HepG2 (cell line): ENCODE data around the gene HOXC4. TPM values are rescaled to one million over a fixed set of nuclear protein-coding genes. Genes with fewer than 3 reads are reported as not detected.

ENCODE experiments used
- ATAC-seq: fragments of 200-7000 bp; cut with Tn5 transposase; 3 replicates; pipeline ENCODE4 v1.9.1; 2020; ENCODE audit warnings: mild to moderate bottlenecking, moderate library complexity
- BruUV-seq: library from RNA; stranded (reverse); fragments of 400-500 nt; replicated peaks from 2 replicates; lab custom pipeline; 2021; lab: Mats Ljungman, UMichigan
- CTCF ChIA-PET: fragments of 300-600 bp; formaldehyde crosslinking; extraction: SDS; loops from one replicate; lab custom pipeline; 2021; ENCODE audit warnings: low total read pairs, inconsistent platforms, low intra/inter-chr PET ratio; lab: Yijun Ruan, JAX
- POLR2A ChIA-PET: fragments of 350-600 bp; sonication (Branson Sonifier 250); formaldehyde crosslinking; loops from one replicate; lab custom pipeline; 2020; ENCODE audit warnings: antibody characterized with exemption, inconsistent platforms; lab: Yijun Ruan, JAX
- DNase-seq: peaks from one replicate; pipeline ENCODE4 v3.0.0-alpha.2; 2015; ENCODE audit warnings: low spot score
- FAIRE-seq: peaks from 3 replicates; lab custom pipeline; 2011; peaks lifted over from hg19 to GRCh38; lab: Jason Lieb, UNC
- H2AFZ ChIP-seq: one replicate; pipeline ENCODE4 v1.6.1; 2011; ENCODE audit warnings: low read length, inconsistent platforms
- H3K27ac ChIP-seq: fragments of 300-600 bp; 3 replicates; pipeline ENCODE4 v1.8.0; 2011; ENCODE audit warnings: mixed run types, mild to moderate bottlenecking, mixed read lengths, low read length, inconsistent platforms; ENCODE audit not compliant: insufficient read depth; ENCODE audit errors: extremely low read length
- H3K27me3 ChIP-seq, 2 experiments: fragments of 200-600 bp in 1 of 2; 2 replicates in 1 of 2; 3 replicates in 1 of 2; pipeline versions ENCODE4 v1.6.0 to v1.8.0; 2011; ENCODE audit warnings: low read length in 2 of 2, mild to moderate bottlenecking in 2 of 2, moderate library complexity in 2 of 2, inconsistent platforms in 1 of 2; ENCODE audit not compliant: insufficient read depth in 2 of 2, control insufficient read depth in 1 of 2
- H3K36me3 ChIP-seq, 2 experiments: fragments of 200-600 bp in 1 of 2; replicated peaks in 1 of 2; 2 replicates in 1 of 2; 3 replicates in 1 of 2; pipeline versions ENCODE4 v1.5.1 to v1.8.0; 2011; ENCODE audit warnings: low read length in 2 of 2, inconsistent platforms in 1 of 2; ENCODE audit not compliant: insufficient read depth in 2 of 2, control insufficient read depth in 1 of 2
- H3K4me1 ChIP-seq: 2 replicates; pipeline ENCODE4 v1.5.1; 2012; ENCODE audit warnings: low read length, inconsistent platforms; ENCODE audit not compliant: insufficient read depth
- H3K4me2 ChIP-seq: 2 replicates; pipeline ENCODE4 v1.6.0; 2011; ENCODE audit warnings: low read depth, low read length, inconsistent platforms
- H3K4me3 ChIP-seq, 3 experiments: fragments of 200-600 bp in 1 of 3; sonication (generic), shearing (Covaris generic) in 1 of 3; replicated peaks in 1 of 3; 2 replicates each; pipeline ENCODE4 v1.5.1; 2011 to 2016; ENCODE audit warnings: low read length in 3 of 3, inconsistent platforms in 2 of 3, low read depth in 2 of 3, mild to moderate bottlenecking in 2 of 3, control low read depth in 1 of 3, mixed read lengths in 1 of 3; ENCODE audit not compliant: insufficient read depth in 1 of 3
- H3K79me2 ChIP-seq: one replicate; pipeline ENCODE4 v1.6.1; 2011; ENCODE audit warnings: low read length, inconsistent platforms; ENCODE audit not compliant: insufficient read depth
- H3K9ac ChIP-seq: 2 replicates; pipeline ENCODE4 v1.6.0; 2011; ENCODE audit warnings: mild to moderate bottlenecking, low read depth, low read length, inconsistent platforms; ENCODE audit not compliant: insufficient read depth
- H3K9me3 ChIP-seq: 2 replicates; pipeline ENCODE4 v1.5.1; 2012; ENCODE audit warnings: mild to moderate bottlenecking, low read length
- H4K20me1 ChIP-seq: 2 replicates; pipeline ENCODE4 v1.6.0; 2011; ENCODE audit warnings: inconsistent platforms, mild to moderate bottlenecking, low read length, moderate library complexity; ENCODE audit not compliant: insufficient read depth
- ATAD3A ChIP-seq: sonication (generic); formaldehyde crosslinking; IDR thresholded peaks from 2 replicates; pipeline ENCODE4 v1.4.0; 2020; ENCODE audit warnings: missing genetic modification reagents
- BCL6 ChIP-seq: IDR thresholded peaks from 2 replicates; pipeline ENCODE4 v1.6.1; 2016; ENCODE audit warnings: missing genetic modification reagents, missing compliant biosample characterization
- ETV6 ChIP-seq: sonication (generic); formaldehyde crosslinking; conservative IDR thresholded peaks from 2 replicates; pipeline ENCODE4 v1.4.0; 2020; ENCODE audit warnings: missing genetic modification reagents
- GLI4 ChIP-seq: sonication (generic); formaldehyde crosslinking; IDR thresholded peaks from 2 replicates; pipeline ENCODE4 v1.5.1; 2020; ENCODE audit warnings: missing genetic modification reagents, mild to moderate bottlenecking, moderate library complexity, borderline replicate concordance
- KDM5A ChIP-seq: fragments of 200-600 bp; sonication (generic); IDR thresholded peaks from 2 replicates; pipeline ENCODE4 v1.7.0; 2018; ENCODE audit warnings: antibody characterized with exemption, mild to moderate bottlenecking, low read length, borderline replicate concordance
- MED13 ChIP-seq: sonication (generic); formaldehyde crosslinking; IDR thresholded peaks from 2 replicates; pipeline ENCODE4 v1.5.0; 2020; ENCODE audit warnings: missing genetic modification reagents
- SOX6 ChIP-seq, 2 experiments: fragments of 450-650 bp in 1 of 2; sonication (generic) in 1 of 2; formaldehyde crosslinking in 1 of 2; IDR thresholded peaks; 2 replicates each; pipeline versions ENCODE4 v1.4.0 to v1.6.1; 2017 to 2020; ENCODE audit warnings: antibody characterized with exemption in 1 of 2, mild to moderate bottlenecking in 1 of 2, missing genetic modification reagents in 1 of 2
- ZNF382 ChIP-seq: sonication (generic); formaldehyde crosslinking; IDR thresholded peaks from 2 replicates; pipeline ENCODE4 v1.5.0; 2020; ENCODE audit warnings: missing genetic modification reagents, mild to moderate bottlenecking, borderline replicate concordance
- ZNF510 ChIP-seq: sonication (generic); formaldehyde crosslinking; IDR thresholded peaks from 2 replicates; pipeline ENCODE4 v1.4.0; 2020; ENCODE audit warnings: low read depth, mild to moderate bottlenecking, missing genetic modification reagents
- ZNF552 ChIP-seq: sonication (generic); formaldehyde crosslinking; IDR thresholded peaks from 2 replicates; pipeline ENCODE4 v1.9.0; 2022; ENCODE audit warnings: missing genetic modification reagents, mild to moderate bottlenecking, borderline replicate concordance
- ZNF557 ChIP-seq: sonication (generic); formaldehyde crosslinking; IDR thresholded peaks from 2 replicates; pipeline ENCODE4 v1.4.0; 2020; ENCODE audit warnings: missing genetic modification reagents
- ZNF614 ChIP-seq: IDR thresholded peaks from 2 replicates; pipeline ENCODE4 v1.6.1; 2018; ENCODE audit warnings: missing biosample characterization, missing genetic modification reagents, inconsistent platforms, borderline replicate concordance
- WGBS: methylation state at CpG from one replicate; pipeline ENCODE4 v1.1.6; 2017; ENCODE audit warnings: low lambda C conversion rate; 5-methylcytosine and 5-hydroxymethylcytosine counted together
- in situ Hi-C: cut with HindIII; loops from 2 replicates; pipeline ENCODE4 v1.10.0; 2017; ENCODE audit warnings: low pct_unique_long_range_greater_than_20kb; ENCODE audit not compliant: extremely low pct_ligation_motif_present
- intact Hi-C: fragments of 100-400 bp; cut with micrococcal nuclease; formaldehyde crosslinking; loops from one replicate; pipeline ENCODE4 v1.10.0; 2022; ENCODE audit not compliant: unreplicated experiment
- polyA plus RNA-seq, 8 experiments: library from polyadenylated mRNA; depleted of rRNA in 3 of 8; stranded (reverse) in 7 of 8; unstranded in 1 of 8; fragments of >200 nt; fragmentation: Illumina TruSeq in 4 of 8; extraction: Trizol in 4 of 8; gene quantifications; 2 replicates each; pipeline versions ENCODE4 v1.2.1 to v1.2.3, GENCODE V29; 2011 to 2016; ENCODE audit warnings: low read depth in 4 of 8, missing spikeins in 1 of 8, mixed read lengths in 1 of 8; ENCODE audit not compliant: insufficient read depth in 1 of 8
- total RNA-seq, 5 experiments: library from RNA; depleted of rRNA; stranded (reverse); fragments of >200 nt; fragmentation: Illumina TruSeq; extraction: Trizol; gene quantifications; 2 replicates each; pipeline ENCODE4 v1.2.3, GENCODE V29; 2016; ENCODE audit warnings: low read depth in 1 of 5
- TF ChIP-seq, protein P1 (sequence below): sonication (generic); formaldehyde crosslinking; IDR thresholded peaks from 2 replicates; pipeline ENCODE4 v1.4.0; 2020; ENCODE audit warnings: missing genetic modification reagents; ENCODE audit errors: not compliant biosample characterization
- TF ChIP-seq, protein P2 (sequence below): sonication (generic); formaldehyde crosslinking; IDR thresholded peaks from 2 replicates; pipeline ENCODE4 v1.4.0; 2020; ENCODE audit warnings: missing genetic modification reagents
- TF ChIP-seq, protein P3 (sequence below): sonication (generic); formaldehyde crosslinking; IDR thresholded peaks from 2 replicates; pipeline ENCODE4 v1.4.0; 2020; ENCODE audit warnings: missing genetic modification reagents, mild to moderate bottlenecking, borderline replicate concordance

HOXC4 gene
- total and polyA plus RNA-seq, 2 of the 13 experiments (the other 11 are each of a cell fraction or from before 2014, with no cell fraction given): not detected

DNA sequence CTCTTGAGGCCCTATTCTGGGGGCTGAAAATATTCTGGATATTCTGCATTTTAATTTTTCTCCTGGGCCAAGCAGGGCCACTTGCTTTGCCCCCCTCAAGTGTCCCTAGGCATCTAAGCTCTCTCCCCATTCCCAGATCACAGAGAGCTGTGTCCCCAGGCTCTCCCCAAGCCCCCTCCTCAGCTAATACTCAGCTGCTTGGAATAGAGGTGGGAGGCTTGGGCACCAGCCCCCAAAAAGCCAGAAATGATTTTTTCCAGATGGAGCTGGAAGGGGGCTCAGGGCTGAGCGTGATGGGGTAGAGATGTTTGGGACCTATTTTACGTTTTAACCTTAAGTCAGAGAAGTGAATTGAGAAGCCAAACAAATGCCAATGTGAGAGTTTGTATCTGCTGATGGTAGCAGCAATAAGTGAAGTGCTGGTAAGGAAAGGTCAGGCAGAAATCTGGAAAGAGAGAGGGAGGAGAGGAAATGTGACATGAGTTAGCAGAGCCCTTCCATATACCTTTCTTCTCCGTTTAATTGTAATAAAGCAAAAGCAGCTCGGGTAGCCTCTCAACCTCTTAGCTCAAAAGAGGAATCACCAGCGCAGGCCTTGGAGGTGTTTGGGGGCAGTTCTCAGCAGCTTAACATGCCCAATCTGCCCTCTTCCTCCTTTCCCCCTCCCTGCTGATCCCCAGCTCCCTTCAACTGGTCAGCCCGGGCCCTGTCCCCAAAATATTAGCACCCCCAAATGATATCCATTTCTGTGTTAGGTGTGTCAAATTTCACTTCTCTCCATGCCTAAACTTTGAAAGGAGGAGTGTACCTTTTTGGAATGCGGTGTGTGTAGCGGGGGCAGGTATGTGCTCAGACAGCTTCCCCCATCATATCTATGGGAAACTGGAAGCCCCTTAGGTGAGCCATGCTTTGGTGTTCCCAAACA, 30.4 kb upstream of the HOXC4 start:
- Histone ChIP-seq H3K27ac (no peak overlapping the region), H3K4me3 (no peak overlapping the region), H2AFZ (no peak overlapping the region), H3K36me3 (no peaks in the 10 kb centered on the region), H3K27me3 (peaks cover 2 to 64% of the 10 kb centered on the region in 2 experiments; a peak in 4 of 5 replicates), H3K9me3 (no peaks in the 10 kb centered on the region), H3K9ac (no peak overlapping the region), H3K79me2 (no peaks in the 10 kb centered on the region), H4K20me1 (no peaks in the 10 kb centered on the region), H3K4me1 (no peaks in the 10 kb centered on the region), H3K4me2 (no peak overlapping the region)
- intact Hi-C loops (no loop called here), in situ Hi-C loops (no loop called here)
- ATAC-seq (no peak), DNase-seq (no peak), FAIRE-seq (no peak)
- CTCF ChIA-PET: no interaction called here
- TF ChIP-seq MED13 (CRISPR knock-in tag) (no peak), ZNF552 (CRISPR knock-in tag) (no peak), ETV6 (CRISPR knock-in tag) (no peak), ATAD3A (CRISPR knock-in tag) (no peak), ZNF614 (CRISPR knock-in tag) (no peak), BCL6 (CRISPR knock-in tag) (no peak), KDM5A (no peak), SOX6 (IDR thresholded peaks at IDR 0.05) (no peak), SOX6 (CRISPR knock-in tag; IDR thresholded peaks at IDR 0.05) (no peak), ZNF510 (CRISPR knock-in tag) (no peak), ZNF557 (CRISPR knock-in tag) (no peak), ZNF382 (CRISPR knock-in tag) (no peak), GLI4 (CRISPR knock-in tag) (no peak)
- TF ChIP-seq, protein P1, sequence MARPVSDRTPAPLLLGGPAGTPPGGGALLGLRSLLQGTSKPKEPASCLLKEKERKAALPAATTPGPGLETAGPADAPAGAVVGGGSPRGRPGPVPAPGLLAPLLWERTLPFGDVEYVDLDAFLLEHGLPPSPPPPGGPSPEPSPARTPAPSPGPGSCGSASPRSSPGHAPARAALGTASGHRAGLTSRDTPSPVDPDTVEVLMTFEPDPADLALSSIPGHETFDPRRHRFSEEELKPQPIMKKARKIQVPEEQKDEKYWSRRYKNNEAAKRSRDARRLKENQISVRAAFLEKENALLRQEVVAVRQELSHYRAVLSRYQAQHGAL (CRISPR knock-in tag): no peak
- TF ChIP-seq, protein P2, sequence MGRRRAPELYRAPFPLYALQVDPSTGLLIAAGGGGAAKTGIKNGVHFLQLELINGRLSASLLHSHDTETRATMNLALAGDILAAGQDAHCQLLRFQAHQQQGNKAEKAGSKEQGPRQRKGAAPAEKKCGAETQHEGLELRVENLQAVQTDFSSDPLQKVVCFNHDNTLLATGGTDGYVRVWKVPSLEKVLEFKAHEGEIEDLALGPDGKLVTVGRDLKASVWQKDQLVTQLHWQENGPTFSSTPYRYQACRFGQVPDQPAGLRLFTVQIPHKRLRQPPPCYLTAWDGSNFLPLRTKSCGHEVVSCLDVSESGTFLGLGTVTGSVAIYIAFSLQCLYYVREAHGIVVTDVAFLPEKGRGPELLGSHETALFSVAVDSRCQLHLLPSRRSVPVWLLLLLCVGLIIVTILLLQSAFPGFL (CRISPR knock-in tag): no peak
- TF ChIP-seq, protein P3, sequence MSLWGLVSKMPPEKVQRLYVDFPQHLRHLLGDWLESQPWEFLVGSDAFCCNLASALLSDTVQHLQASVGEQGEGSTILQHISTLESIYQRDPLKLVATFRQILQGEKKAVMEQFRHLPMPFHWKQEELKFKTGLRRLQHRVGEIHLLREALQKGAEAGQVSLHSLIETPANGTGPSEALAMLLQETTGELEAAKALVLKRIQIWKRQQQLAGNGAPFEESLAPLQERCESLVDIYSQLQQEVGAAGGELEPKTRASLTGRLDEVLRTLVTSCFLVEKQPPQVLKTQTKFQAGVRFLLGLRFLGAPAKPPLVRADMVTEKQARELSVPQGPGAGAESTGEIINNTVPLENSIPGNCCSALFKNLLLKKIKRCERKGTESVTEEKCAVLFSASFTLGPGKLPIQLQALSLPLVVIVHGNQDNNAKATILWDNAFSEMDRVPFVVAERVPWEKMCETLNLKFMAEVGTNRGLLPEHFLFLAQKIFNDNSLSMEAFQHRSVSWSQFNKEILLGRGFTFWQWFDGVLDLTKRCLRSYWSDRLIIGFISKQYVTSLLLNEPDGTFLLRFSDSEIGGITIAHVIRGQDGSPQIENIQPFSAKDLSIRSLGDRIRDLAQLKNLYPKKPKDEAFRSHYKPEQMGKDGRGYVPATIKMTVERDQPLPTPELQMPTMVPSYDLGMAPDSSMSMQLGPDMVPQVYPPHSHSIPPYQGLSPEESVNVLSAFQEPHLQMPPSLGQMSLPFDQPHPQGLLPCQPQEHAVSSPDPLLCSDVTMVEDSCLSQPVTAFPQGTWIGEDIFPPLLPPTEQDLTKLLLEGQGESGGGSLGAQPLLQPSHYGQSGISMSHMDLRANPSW (CRISPR knock-in tag): no peak
- no TSS peak for BruUV-seq
- WGBS: 6% methylated on average over 8 of the region's 8 CpGs
- POLR2A ChIA-PET: no interaction called here
